ENCODE results near the gene NDUFS7. TPM values are rescaled to one million over a fixed set of nuclear protein-coding genes. Genes with fewer than 3 reads are reported as not detected.
"Not testable (repeated sequence)": the region's sequence is repeated elsewhere in the genome, so short reads cannot be mapped to it uniquely, and the experiment has no call there.

Gene NDUFS7
- total and polyA plus RNA-seq, 5 experiments from 2014 or later = 65.3 to 233 (median 211) TPM

- Mint-ChIP-seq H3K4me1 (peaks cover 6 to 36% (median 24%) of the 10 kb centered on the region in 4 donors), H3K36me3 (peaks cover 0 to 49% (median 11%) of the 10 kb centered on the region in 3 donors), H3K27ac (peak overlapping the region in 9 of 10 donors; percentile 92 to 99 (median 99)), H3K27me3 (peaks cover 0 to 2% (median 0%) of the 10 kb centered on the region in 5 donors), H3K4me3 (peak overlapping the region; percentile 94 to 99 (median 98)), H3K9me3 (no peaks in the 10 kb centered on the region)
- ATAC-seq (no peak), DNase-seq (no peak)
- POLR2A ChIA-PET = interaction anchor here (0.6 to 2.6 kb wide), 7 partner anchors 10 to 694 kb away, joined by 3 to 14 read pairs (median 3); no protein-coding TSS in a partner anchor
These were observed 53.9 kb downstream of the NDUFS7 start for GRCh38 chr19:1437609-1438008.

GRCh38 chr19:1438035-1438932 lies 54.6 kb downstream of the NDUFS7 start, which contains the start of gene RPS15:
TSS of gene RPS15 (plus strand) at chr19:1438396. CDS start at chr19:1438426, 30 bp downstream.
- Mint-ChIP-seq H3K4me3 (peak within 1 kb of the TSS; percentile 94 to 99 (median 98)), H3K4me1 (peaks cover 6 to 36% (median 25%) of the 10 kb centered on the region in 4 donors), H3K27me3 (peaks cover 0 to 2% (median 0%) of the 10 kb centered on the region in 5 donors), H3K27ac (peak within 1 kb of the TSS; percentile 92 to 99 (median 99)), H3K9me3 (no peaks in the 10 kb centered on the region), H3K36me3 (peaks cover 0 to 50% (median 11%) of the 10 kb centered on the region in 3 donors)
- DNase-seq (peak; percentile 90 to 98 (median 97)), ATAC-seq (peak; percentile 82)
- POLR2A ChIA-PET = interaction anchor here (0.6 to 2.6 kb wide), 8 partner anchors 15 to 693 kb away, joined by 3 to 14 read pairs (median 3); no protein-coding TSS in a partner anchor

DNA sequence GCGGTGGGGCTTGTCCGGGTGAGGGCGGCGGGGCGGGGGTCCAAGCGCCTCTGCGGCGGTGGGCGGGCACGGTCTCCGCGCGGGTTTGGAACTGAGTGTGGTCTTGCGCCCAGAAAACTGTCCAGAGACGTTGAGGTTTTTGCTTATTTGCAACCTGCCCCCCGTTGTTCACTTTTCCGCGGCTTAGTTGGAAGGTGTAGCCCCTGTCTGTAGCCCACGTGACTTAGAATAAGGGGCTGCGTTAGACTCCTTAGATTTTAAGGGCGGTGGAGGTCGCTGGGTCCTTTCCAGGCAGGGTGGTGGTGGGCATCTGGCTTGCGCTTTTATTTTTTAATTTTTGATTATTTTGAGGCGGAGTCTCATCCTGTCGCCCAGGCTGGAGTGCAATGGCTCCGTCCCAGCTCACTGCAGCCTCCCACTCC lies 55.2 kb downstream of the NDUFS7 start:
- Mint-ChIP-seq H3K36me3 (peaks cover 0 to 50% (median 11%) of the 10 kb centered on the region in 3 donors), H3K27me3 (peaks cover 0 to 2% (median 0%) of the 10 kb centered on the region in 5 donors), H3K27ac (peak overlapping the region in 9 of 10 donors; percentile 85 to 99 (median 99)), H3K4me1 (peaks cover 6 to 36% (median 25%) of the 10 kb centered on the region in 4 donors), H3K4me3 (peak overlapping the region; percentile 94 to 99 (median 98)), H3K9me3 (no peaks in the 10 kb centered on the region)
- peak in 3 of 10 donors; percentile 24 to 27 (median 25) for DNase-seq
- POLR2A ChIA-PET = interaction anchor here (0.6 to 1.0 kb wide), 3 partner anchors 14 to 32 kb away, joined by 3 read pairs; no protein-coding TSS in a partner anchor
- ATAC-seq = peak in 1 of 2 donors; percentile 9

- POLR2A ChIA-PET = interaction anchor here (0.9 to 1.2 kb wide), 2 partner anchors 39 to 170 kb away, joined by 3 read pairs; no protein-coding TSS in a partner anchor
- H3K27ac Mint-ChIP-seq = peak overlapping the region; percentile 56 to 99 (median 94)
- ATAC-seq, H3K27me3 Mint-ChIP-seq, DNase-seq, H3K9me3 Mint-ChIP-seq: not testable (repeated sequence)
- peak overlapping the region; percentile 94 to 99 (median 98) for H3K4me3 Mint-ChIP-seq
- peaks cover 0 to 50% (median 11%) of the 10 kb centered on the region in 3 donors for H3K36me3 Mint-ChIP-seq
- H3K4me1 Mint-ChIP-seq = peaks cover 8 to 41% (median 29%) of the 10 kb centered on the region in 4 donors
These were observed 56.1 kb downstream of the NDUFS7 start for GRCh38 chr19:1439525-1440417.

- no peak for DNase-seq
- H3K27me3 Mint-ChIP-seq = peaks cover 0 to 2% (median 0%) of the 10 kb centered on the region in 5 donors
- POLR2A ChIA-PET = interaction anchor here (0.9 to 1.8 kb wide), 5 partner anchors 10 to 171 kb away, joined by 3 to 5 read pairs (median 3); partner anchors contain the start of gene FAM174C
- H3K4me3 Mint-ChIP-seq = peak overlapping the region; percentile 52 to 99 (median 96)
- H3K27ac Mint-ChIP-seq = peak overlapping the region in 9 of 10 donors; percentile 40 to 87 (median 60)
- H3K36me3 Mint-ChIP-seq = peaks cover 0 to 47% (median 11%) of the 10 kb centered on the region in 3 donors
- no peaks in the 10 kb centered on the region for H3K9me3 Mint-ChIP-seq
- no peak for ATAC-seq
- H3K4me1 Mint-ChIP-seq = peaks cover 9 to 45% (median 34%) of the 10 kb centered on the region in 4 donors
These were observed 56.7 kb downstream of the NDUFS7 start for GRCh38 chr19:1440418-1440801.

GRCh38 chr19:1441022-1441426 lies 57.3 kb downstream of the NDUFS7 start:
- Mint-ChIP-seq H3K4me3 (peak overlapping the region; percentile 52 to 99 (median 96)), H3K27me3 (peaks cover 0 to 2% (median 0%) of the 10 kb centered on the region in 5 donors), H3K9me3 (no peaks in the 10 kb centered on the region), H3K4me1 (peaks cover 11 to 45% (median 35%) of the 10 kb centered on the region in 4 donors), H3K36me3 (peaks cover 0 to 43% (median 11%) of the 10 kb centered on the region in 3 donors), H3K27ac (peak overlapping the region in 6 of 10 donors; percentile 38 to 87 (median 62))
- POLR2A ChIA-PET = interaction anchor here (0.7 to 1.8 kb wide), 7 partner anchors 10 to 312 kb away, joined by 3 to 5 read pairs (median 4); partner anchors contain the start of gene FAM174C
- DNase-seq (no peak), ATAC-seq (no peak)

GRCh38 chr19:1441677-1442438 lies 58.2 kb downstream of the NDUFS7 start:
- Mint-ChIP-seq H3K27ac (peak overlapping the region in 4 of 10 donors; percentile 36 to 81 (median 51)), H3K9me3 (no peaks in the 10 kb centered on the region), H3K4me3 (peak overlapping the region in 7 of 10 donors; percentile 24 to 99 (median 44)), H3K36me3 (peaks cover 0 to 43% (median 11%) of the 10 kb centered on the region in 3 donors), H3K27me3 (peaks cover 0 to 5% (median 0%) of the 10 kb centered on the region in 5 donors), H3K4me1 (peaks cover 11 to 47% (median 37%) of the 10 kb centered on the region in 4 donors)
- DNase-seq (no peak), ATAC-seq (no peak)
- POLR2A ChIA-PET = interaction anchor here (0.7 to 1.8 kb wide), 8 partner anchors 9 to 313 kb away, joined by 3 to 6 read pairs (median 4); partner anchors contain the start of gene FAM174C

Other genes starting within 250 kb of the NDUFS7 start
- 10 to 100 TPM; 69.7 to 82.4 TPM for gene SBNO2, start 209.6 kb upstream of the NDUFS7 start, total RNA-seq
- 1 to 10 TPM in 2 of 3 donors, under 1 TPM in 1; 0.68 to 2.3 (median 1.0) TPM for gene SBNO2, start 209.6 kb upstream of the NDUFS7 start, polyA plus RNA-seq
- gene STK11, start 178.1 kb upstream of the NDUFS7 start, total RNA-seq = 10 to 100 TPM; 91.5 to 96.0 TPM
- gene STK11, start 178.1 kb upstream of the NDUFS7 start, polyA plus RNA-seq = 10 to 100 TPM; 12.3 to 43.9 (median 20.3) TPM
- gene CBARP, start 145.9 kb upstream of the NDUFS7 start, total RNA-seq = not detected
- gene CBARP, start 145.9 kb upstream of the NDUFS7 start, polyA plus RNA-seq = not detected
- gene ATP5F1D, start 142.2 kb upstream of the NDUFS7 start, total RNA-seq = 10 to 100 TPM; 83.9 to 89.0 TPM
- 100 to 1,000 TPM; 214 to 264 (median 262) TPM for gene ATP5F1D, start 142.2 kb upstream of the NDUFS7 start, polyA plus RNA-seq
- 10 to 100 TPM; 31.2 to 35.4 TPM for gene MIDN, start 135.3 kb upstream of the NDUFS7 start, total RNA-seq
- gene MIDN, start 135.3 kb upstream of the NDUFS7 start, polyA plus RNA-seq = 1 to 10 TPM; 1.1 to 8.2 (median 6.6) TPM
- gene CIRBP, start 114.6 kb upstream of the NDUFS7 start, total RNA-seq = 100 to 1,000 TPM; 565 to 579 TPM
- gene CIRBP, start 114.6 kb upstream of the NDUFS7 start, polyA plus RNA-seq = 100 to 1,000 TPM; 204 to 273 (median 262) TPM
- gene FAM174C, start 108.4 kb upstream of the NDUFS7 start, total RNA-seq = 10 to 100 TPM; 46.3 to 47.5 TPM
- 100 to 1,000 TPM in 1 of 3 donors, 10 to 100 TPM in 2; 66.7 to 104 (median 95.5) TPM for gene FAM174C, start 108.4 kb upstream of the NDUFS7 start, polyA plus RNA-seq
- not detected for gene EFNA2, start 98.0 kb upstream of the NDUFS7 start, total RNA-seq
- not detected for gene EFNA2, start 98.0 kb upstream of the NDUFS7 start, polyA plus RNA-seq
- 10 to 100 TPM; 14.0 to 18.0 TPM for gene GAMT, start 17.6 kb downstream of the NDUFS7 start, total RNA-seq
- 10 to 100 TPM; 29.4 to 33.6 (median 30.7) TPM for gene GAMT, start 17.6 kb downstream of the NDUFS7 start, polyA plus RNA-seq
- 100 to 1,000 TPM; 166 TPM for gene DAZAP1, start 23.7 kb downstream of the NDUFS7 start, total RNA-seq
- gene DAZAP1, start 23.7 kb downstream of the NDUFS7 start, polyA plus RNA-seq = 1 to 10 TPM; 5.9 to 8.5 (median 7.5) TPM
- gene RPS15, start 54.5 kb downstream of the NDUFS7 start, total RNA-seq = 1,000 to 10,000 TPM; 1,886 to 1,928 TPM
- 1,000 to 10,000 TPM; 3,438 to 4,304 (median 3,489) TPM for gene RPS15, start 54.5 kb downstream of the NDUFS7 start, polyA plus RNA-seq
- under 1 TPM; 0.08 to 0.29 TPM for gene APC2, start 66.2 kb downstream of the NDUFS7 start, total RNA-seq
- not detected for gene APC2, start 66.2 kb downstream of the NDUFS7 start, polyA plus RNA-seq
- gene C19orf25, start 95.3 kb downstream of the NDUFS7 start, total RNA-seq = 10 to 100 TPM; 58.3 to 59.7 TPM
- 10 to 100 TPM; 31.3 to 50.3 (median 32.5) TPM for gene C19orf25, start 95.3 kb downstream of the NDUFS7 start, polyA plus RNA-seq
- gene PCSK4, start 106.4 kb downstream of the NDUFS7 start, total RNA-seq = 10 to 100 TPM; 11.1 to 12.0 TPM
- gene PCSK4, start 106.4 kb downstream of the NDUFS7 start, polyA plus RNA-seq = 1 to 10 TPM in 2 of 3 donors, under 1 TPM in 1; 0.35 to 1.3 (median 1.2) TPM
- 1 to 10 TPM; 4.8 to 4.9 TPM for gene REEP6, start 107.3 kb downstream of the NDUFS7 start, total RNA-seq
- 1 to 10 TPM; 4.7 to 7.7 (median 6.0) TPM for gene REEP6, start 107.3 kb downstream of the NDUFS7 start, polyA plus RNA-seq
- gene ADAMTSL5, start 129.1 kb downstream of the NDUFS7 start, total RNA-seq = 1 to 10 TPM; 2.5 to 4.5 TPM
- 1 to 10 TPM in 2 of 3 donors, under 1 TPM in 1; 0.47 to 2.9 (median 1.7) TPM for gene ADAMTSL5, start 129.1 kb downstream of the NDUFS7 start, polyA plus RNA-seq
- not detected for gene PLK5, start 140.2 kb downstream of the NDUFS7 start, total RNA-seq
- not detected for gene PLK5, start 140.2 kb downstream of the NDUFS7 start, polyA plus RNA-seq
- 1 to 10 TPM; 3.0 to 4.4 TPM for gene MEX3D, start 184.4 kb downstream of the NDUFS7 start, total RNA-seq
- under 1 TPM in 1 of 3 donors, not detected in 2; 0.08 TPM for gene MEX3D, start 184.4 kb downstream of the NDUFS7 start, polyA plus RNA-seq
- 10 to 100 TPM; 74.2 to 77.4 TPM for gene MBD3, start 209.0 kb downstream of the NDUFS7 start, total RNA-seq
- 10 to 100 TPM in 2 of 3 donors, 1 to 10 TPM in 1; 9.6 to 23.5 (median 12.8) TPM for gene MBD3, start 209.0 kb downstream of the NDUFS7 start, polyA plus RNA-seq
- 100 to 1,000 TPM; 130 to 132 TPM for gene UQCR11, start 221.6 kb downstream of the NDUFS7 start, total RNA-seq
- 100 to 1,000 TPM; 545 to 646 (median 558) TPM for gene UQCR11, start 221.6 kb downstream of the NDUFS7 start, polyA plus RNA-seq

Measured in naive thymus-derived CD8-positive, alpha-beta T cell (primary cell).